Stimulated activated naive CD8-positive, alpha-beta T cell treated with anti-CD3 and anti-CD28 coated beads, Interleukin-15, Interleukin-2, amounts not matched to agents 100 ng/mL and 50 ng/mL, for 24 hours (primary cell): ENCODE results near the gene SPACA7.

Experiments used
- H3K27ac Mint-ChIP-seq: one replicate; pipeline ENCODE4 v1.8.0; 2021; ENCODE audit warnings: mild to moderate bottlenecking, mixed read lengths
- H3K27me3 Mint-ChIP-seq: one replicate; pipeline ENCODE4 v1.8.0; 2021; ENCODE audit warnings: mixed read lengths
- H3K36me3 Mint-ChIP-seq: one replicate; pipeline ENCODE4 v1.8.0; 2021; ENCODE audit warnings: low read depth, mixed read lengths
- H3K4me1 Mint-ChIP-seq: one replicate; pipeline ENCODE4 v1.8.0; 2021; ENCODE audit warnings: low read depth, mixed read lengths
- H3K4me3 Mint-ChIP-seq: one replicate; pipeline ENCODE4 v1.8.0; 2021; ENCODE audit warnings: mild to moderate bottlenecking, mixed read lengths
- H3K9me3 Mint-ChIP-seq: one replicate; pipeline ENCODE4 v1.8.0; 2021; ENCODE audit warnings: mixed read lengths

Gene SPACA7

GRCh38 chr13:112445411-112446271, 69.5 kb downstream of the SPACA7 start:
- Mint-ChIP-seq H3K27ac (no peak overlapping the region), H3K36me3 (no peaks in the 10 kb centered on the region), H3K4me1 (no peaks in the 10 kb centered on the region), H3K4me3 (no peak overlapping the region), H3K9me3 (no peaks in the 10 kb centered on the region), H3K27me3 (peaks cover 16% of the 10 kb centered on the region)

GRCh38 chr13:112446347-112446861, 70.2 kb downstream of the SPACA7 start:
- H3K27me3 Mint-ChIP-seq: peaks cover 12% of the 10 kb centered on the region
- H3K36me3 Mint-ChIP-seq: no peaks in the 10 kb centered on the region
- no peak overlapping the region for H3K27ac Mint-ChIP-seq
- H3K9me3 Mint-ChIP-seq: no peaks in the 10 kb centered on the region
- no peak overlapping the region for H3K4me3 Mint-ChIP-seq
- H3K4me1 Mint-ChIP-seq: no peaks in the 10 kb centered on the region

- Mint-ChIP-seq H3K36me3 (no peaks in the 10 kb centered on the region), H3K27ac (no peak overlapping the region), H3K9me3 (no peaks in the 10 kb centered on the region), H3K4me1 (no peaks in the 10 kb centered on the region), H3K4me3 (no peak overlapping the region), H3K27me3 (peaks cover 12% of the 10 kb centered on the region)
These were observed 70.7 kb downstream of the SPACA7 start for GRCh38 chr13:112446867-112447266.

- Mint-ChIP-seq H3K27me3 (peaks cover 12% of the 10 kb centered on the region), H3K4me3 (no peak overlapping the region), H3K9me3 (no peaks in the 10 kb centered on the region), H3K36me3 (no peaks in the 10 kb centered on the region), H3K27ac (no peak overlapping the region), H3K4me1 (no peaks in the 10 kb centered on the region)
These were observed 71.2 kb downstream of the SPACA7 start for GRCh38 chr13:112447306-112447705.

- H3K4me1 Mint-ChIP-seq: no peaks in the 10 kb centered on the region
- no peaks in the 10 kb centered on the region for H3K9me3 Mint-ChIP-seq
- H3K27me3 Mint-ChIP-seq: peaks cover 10% of the 10 kb centered on the region
- no peak overlapping the region for H3K4me3 Mint-ChIP-seq
- no peaks in the 10 kb centered on the region for H3K36me3 Mint-ChIP-seq
- H3K27ac Mint-ChIP-seq: no peak overlapping the region
These were observed 71.8 kb downstream of the SPACA7 start for GRCh38 chr13:112447761-112448603.

GRCh38 chr13:112448621-112449544, 72.7 kb downstream of the SPACA7 start:
- Mint-ChIP-seq H3K27me3 (peaks cover 1% of the 10 kb centered on the region), H3K36me3 (no peaks in the 10 kb centered on the region), H3K4me3 (no peak overlapping the region), H3K9me3 (no peaks in the 10 kb centered on the region), H3K27ac (no peak overlapping the region), H3K4me1 (no peaks in the 10 kb centered on the region)

- H3K27me3 Mint-ChIP-seq: no peaks in the 10 kb centered on the region
These were observed 73.4 kb downstream of the SPACA7 start for GRCh38 chr13:112449545-112449930.

GRCh38 chr13:112450118-112450903, 74.2 kb downstream of the SPACA7 start:
- Mint-ChIP-seq H3K9me3 (no peaks in the 10 kb centered on the region), H3K4me1 (no peaks in the 10 kb centered on the region), H3K36me3 (no peaks in the 10 kb centered on the region), H3K27me3 (no peaks in the 10 kb centered on the region), H3K4me3 (no peak overlapping the region), H3K27ac (no peak overlapping the region)

More at GRCh38 chr13:112449545-112449930, 73.4 kb downstream of the SPACA7 start:
- H3K27ac Mint-ChIP-seq: no peak overlapping the region
- H3K36me3 Mint-ChIP-seq: no peaks in the 10 kb centered on the region
- H3K4me1 Mint-ChIP-seq: no peaks in the 10 kb centered on the region
- H3K9me3 Mint-ChIP-seq: no peaks in the 10 kb centered on the region
- no peak overlapping the region for H3K4me3 Mint-ChIP-seq

- Mint-ChIP-seq H3K9me3 (no peaks in the 10 kb centered on the region), H3K27ac (no peak overlapping the region), H3K4me3 (no peak overlapping the region), H3K27me3 (no peaks in the 10 kb centered on the region), H3K4me1 (no peaks in the 10 kb centered on the region), H3K36me3 (no peaks in the 10 kb centered on the region)
These were observed 74.7 kb downstream of the SPACA7 start for GRCh38 chr13:112450904-112451240.

- Mint-ChIP-seq H3K36me3 (no peaks in the 10 kb centered on the region), H3K9me3 (no peaks in the 10 kb centered on the region), H3K4me3 (no peak overlapping the region), H3K27ac (no peak overlapping the region), H3K4me1 (no peaks in the 10 kb centered on the region), H3K27me3 (no peaks in the 10 kb centered on the region)
These were observed 75.6 kb downstream of the SPACA7 start for GRCh38 chr13:112451512-112452379.

- no peaks in the 10 kb centered on the region for H3K27me3 Mint-ChIP-seq
- no peak overlapping the region for H3K4me3 Mint-ChIP-seq
- H3K9me3 Mint-ChIP-seq: no peaks in the 10 kb centered on the region
- no peaks in the 10 kb centered on the region for H3K36me3 Mint-ChIP-seq
- H3K27ac Mint-ChIP-seq: no peak overlapping the region
- no peaks in the 10 kb centered on the region for H3K4me1 Mint-ChIP-seq
These were observed 76.4 kb downstream of the SPACA7 start for GRCh38 chr13:112452380-112453206.

GRCh38 chr13:112453207-112453829, 77.2 kb downstream of the SPACA7 start:
- Mint-ChIP-seq H3K27ac (no peak overlapping the region), H3K4me1 (no peaks in the 10 kb centered on the region), H3K36me3 (no peaks in the 10 kb centered on the region), H3K9me3 (no peaks in the 10 kb centered on the region), H3K27me3 (no peaks in the 10 kb centered on the region), H3K4me3 (no peak overlapping the region)
